Suppressor macrophage treated with lipopolysaccharide for 4 hours (primary cell): ENCODE data around the gene IER5.

Experiments used
- DNase-seq: peaks from one replicate; pipeline ENCODE4 v3.0.0-alpha.2; 2020

The IER5 gene

DNA sequence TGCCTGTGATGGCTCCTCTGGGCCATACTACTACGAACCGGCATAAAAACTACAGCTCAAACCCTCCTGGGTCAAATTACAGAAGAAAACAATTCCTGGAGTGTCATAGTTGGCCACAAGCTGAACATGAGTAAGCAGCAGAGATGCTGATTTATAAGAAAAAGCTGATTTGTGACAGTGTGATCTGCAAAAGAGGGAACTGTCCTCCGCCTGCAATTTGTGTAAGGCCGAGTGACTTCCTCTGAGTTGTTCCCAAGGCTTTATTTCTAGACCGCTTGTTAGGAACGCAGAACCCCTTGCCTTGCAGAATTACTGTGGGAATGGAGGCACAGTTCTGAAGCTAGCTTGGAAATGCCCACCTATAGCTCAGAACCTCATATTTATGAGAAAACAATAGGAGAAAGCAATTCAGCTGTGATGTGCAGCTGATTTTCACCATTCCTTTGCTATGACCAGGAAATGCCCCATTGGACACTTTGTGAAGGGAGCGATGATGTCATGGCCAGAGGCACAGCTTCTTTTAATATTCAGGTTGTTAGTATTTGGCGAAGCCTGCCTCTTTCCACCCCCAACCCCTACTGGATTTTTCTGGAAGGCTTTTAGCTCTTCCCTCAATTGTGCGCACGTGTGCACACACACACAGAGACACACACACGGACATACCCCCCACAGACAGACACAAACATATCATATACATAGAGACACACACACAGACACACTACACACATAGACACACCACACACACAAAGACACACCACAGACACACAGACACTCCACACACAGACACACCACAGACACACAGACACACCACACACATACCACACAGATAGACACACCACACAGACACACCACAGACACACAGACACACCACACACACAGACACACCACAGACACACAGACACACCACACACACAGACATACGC lies 47.6 kb downstream of the IER5 start:
- DNase-seq, result peak; percentile 91

DNA sequence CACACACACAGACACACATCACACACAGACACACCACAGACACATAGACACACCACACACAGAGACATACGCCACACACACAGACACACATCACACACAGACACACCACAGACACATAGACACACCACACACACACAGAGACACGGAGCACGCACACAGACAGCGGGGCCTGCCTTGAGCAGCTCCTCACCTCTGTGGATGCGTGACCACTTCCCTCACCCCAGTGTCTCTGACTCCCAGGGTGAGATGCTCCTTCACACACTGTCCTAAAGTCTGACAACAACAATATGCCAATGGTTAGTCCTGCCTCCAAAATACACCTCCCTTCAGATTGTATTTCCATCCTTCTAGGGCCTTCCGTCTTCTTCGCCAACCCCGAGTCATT lies 48.2 kb downstream of the IER5 start:
- no peak for DNase-seq

DNA sequence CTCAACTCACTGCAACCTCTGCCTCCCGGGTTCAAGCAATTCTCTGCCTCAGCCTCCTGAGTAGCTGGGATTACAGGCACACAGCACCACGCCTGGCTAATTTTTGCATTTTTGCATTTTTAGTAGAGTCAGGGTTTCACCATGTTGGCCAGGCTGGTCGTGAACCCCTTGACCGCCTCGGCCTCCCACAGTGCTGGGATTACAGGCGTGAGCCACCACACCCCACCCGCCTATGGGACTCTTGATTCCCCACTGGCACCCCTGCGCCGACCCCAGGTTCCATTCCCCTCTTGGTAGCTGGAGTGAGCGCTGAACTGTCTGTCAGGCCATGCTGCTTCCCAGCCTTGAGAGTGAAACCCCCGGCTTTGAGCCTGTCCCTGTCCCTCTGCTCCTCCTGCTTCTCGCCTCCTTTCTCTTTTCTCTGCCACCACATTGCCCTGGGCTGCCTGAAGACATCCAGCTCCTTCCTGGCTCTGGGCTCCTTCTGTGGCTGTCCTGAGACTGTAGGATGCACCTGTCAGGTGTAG lies 48.8 kb downstream of the IER5 start:
- no peak for DNase-seq

DNA sequence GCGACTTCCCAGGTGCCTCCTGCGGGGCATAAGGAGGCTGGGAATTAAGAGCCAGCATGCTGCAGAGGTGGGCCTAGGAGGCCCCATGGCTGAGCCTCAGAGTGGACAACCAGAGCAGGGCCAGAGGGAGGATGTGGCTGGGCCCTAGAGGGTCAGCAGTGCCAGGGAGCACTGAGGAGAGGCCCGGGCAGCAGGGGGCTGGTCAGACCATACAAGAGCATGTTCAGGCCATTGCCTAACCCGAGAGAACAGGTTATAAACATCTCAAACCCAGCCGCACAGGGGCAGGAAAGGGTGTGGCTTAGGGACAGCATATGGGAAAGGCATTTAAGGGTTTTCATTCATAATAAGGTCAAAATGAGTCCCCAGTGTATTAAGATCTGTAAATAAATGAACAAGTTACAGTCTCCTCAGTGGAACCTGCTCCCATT lies 51.1 kb downstream of the IER5 start:
- DNase-seq, result no peak

DNA sequence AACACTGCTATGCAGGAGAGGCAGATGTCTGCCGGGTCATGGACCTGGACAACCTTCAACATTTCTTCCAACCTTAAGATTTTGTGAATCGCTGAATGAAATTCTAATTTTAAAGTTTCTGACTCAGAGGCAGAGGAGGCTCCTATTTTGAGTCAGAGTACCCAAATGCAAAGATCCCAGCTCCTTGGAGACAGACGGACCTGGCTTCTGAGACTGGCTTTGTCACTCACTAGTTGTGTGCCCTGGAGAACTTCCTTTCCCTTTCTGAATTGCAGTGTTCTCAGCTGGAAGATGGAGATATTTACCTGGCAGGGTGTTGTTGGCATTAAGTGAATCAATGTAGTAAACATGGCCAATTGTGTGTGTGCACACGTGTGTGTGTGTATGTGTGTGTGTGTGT lies 51.9 kb downstream of the IER5 start:
- peak; percentile 38 for DNase-seq

DNA sequence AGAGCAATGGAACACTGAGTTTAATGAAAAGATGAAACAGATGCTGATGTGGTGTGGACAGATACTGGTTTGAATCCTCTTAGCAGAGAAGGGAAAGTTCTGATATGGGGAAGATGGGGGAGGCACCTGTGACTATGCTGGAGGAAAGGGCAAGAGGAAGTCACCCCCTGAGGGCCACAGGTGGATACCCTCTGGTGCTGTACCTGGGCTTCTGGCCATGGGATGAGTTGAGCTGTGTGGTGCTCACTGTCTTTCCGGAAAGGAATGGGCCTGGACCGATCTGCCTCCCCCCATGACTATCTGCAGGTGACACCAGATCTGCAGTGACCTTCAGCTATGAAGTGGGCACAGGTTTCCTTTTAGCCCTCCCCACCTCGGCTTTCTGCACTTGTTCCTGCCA lies 52.4 kb downstream of the IER5 start:
- no peak for DNase-seq

DNA sequence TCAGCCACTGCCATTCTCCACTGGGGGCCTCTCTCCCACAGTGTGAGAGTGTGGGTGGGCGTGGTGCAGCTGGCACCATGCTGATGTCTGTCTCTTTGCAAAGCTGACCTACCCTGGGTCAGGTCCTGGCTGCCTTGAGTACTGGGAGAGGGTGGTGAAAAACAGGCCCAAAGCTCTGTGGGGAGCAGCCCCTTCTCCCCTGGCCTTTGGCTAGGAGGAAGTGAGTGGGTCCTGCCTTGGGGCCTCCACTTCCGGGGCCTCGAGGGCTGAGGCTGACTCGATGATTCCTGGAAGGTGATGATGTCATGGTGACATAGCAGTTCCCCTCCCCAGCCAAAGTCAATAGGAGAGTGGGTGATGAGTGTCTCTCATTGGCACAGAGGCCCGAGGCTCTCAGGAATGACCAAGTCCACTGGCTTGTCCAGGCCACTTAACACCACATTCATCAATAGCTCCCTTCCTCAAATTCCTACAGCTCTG lies 53.0 kb downstream of the IER5 start:
- peak; percentile 97 for DNase-seq
